Transverse colon (tissue), 4 donors: ENCODE results near the gene ATP6V1F.

Source experiments
- CTCF ChIP-seq, 5 experiments: fragments of 200-600 bp in 3 of 5; fragments of 450-650 bp in 2 of 5; sonication (generic) in 3 of 5; IDR thresholded peaks; 1 replicate in 2 of 5; 2 replicates in 3 of 5; pipeline ENCODE4 v1.5.1; 2016 to 2017; ENCODE audit warnings: antibody characterized with exemption in 5 of 5, inconsistent platforms in 3 of 5, mild to moderate bottlenecking in 2 of 5, moderate library complexity in 1 of 5
- EP300 ChIP-seq: sonication (generic); formaldehyde crosslinking; IDR thresholded peaks from one replicate; pipeline ENCODE4 v1.6.1; 2017; ENCODE audit warnings: antibody characterized with exemption, low read depth
- POLR2A ChIP-seq: fragments of 450-650 bp; IDR thresholded peaks from one replicate; pipeline ENCODE4 v1.6.1; 2016; ENCODE audit warnings: antibody characterized with exemption, mild to moderate bottlenecking, moderate library complexity
- POLR2AphosphoS5 ChIP-seq, 3 donors: sonication (generic); formaldehyde crosslinking; IDR thresholded peaks; one replicate each; pipeline ENCODE4 v1.6.1; 2016; ENCODE audit warnings: antibody characterized with exemption in 3 of 3

- TF ChIP-seq POLR2A (no peak), CTCF (IDR thresholded peaks at IDR 0.05) (no peak), POLR2AphosphoS5 (IDR thresholded peaks at IDR 0.05) (peak in 2 of 3 donors; percentile 35 to 38), EP300 (no peak)
These were observed 11.7 kb downstream of the ATP6V1F start for GRCh38 chr7:128874140-128875031.
